Cardiac fibroblast (primary cell): Measurements from ENCODE around the gene ZNF837.

Experiments
- DNase-seq, 2 donors: peaks; one replicate each; pipeline versions ENCODE4 v3.0.0 to v3.0.0-alpha.2; 2010; ENCODE audit warnings: low read depth in 2 of 2
- H3K4me3 ChIP-seq, 2 donors: replicated peaks in 1 of 2; 1 replicate in 1 of 2; 2 replicates in 1 of 2; pipeline ENCODE4 v1.5.1; 2011; ENCODE audit warnings: low read depth in 2 of 2, low read length in 2 of 2, mild to moderate bottlenecking in 2 of 2, moderate library complexity in 1 of 2
- CTCF ChIP-seq: IDR thresholded peaks from one replicate; pipeline ENCODE4 v1.5.1; 2011; ENCODE audit warnings: low read depth, mild to moderate bottlenecking, low read length, inconsistent platforms

Gene ZNF837

GRCh38 chr19:58380662-58381459 is at the start of gene ZNF837:
ZNF837 (minus strand) TSS chr19:58381030; CDS start chr19:58369332, 11,698 bp downstream.
- peak; percentile 100 for DNase-seq
- no peak for TF ChIP-seq CTCF
- peak within 1 kb of the TSS; percentile 58 to 77 for H3K4me3 ChIP-seq

GRCh38 chr19:58429745-58430144 is 48.9 kb upstream of the ZNF837 start:
- no peak for TF ChIP-seq CTCF
- no peak overlapping the region for H3K4me3 ChIP-seq
- no peak for DNase-seq

- DNase-seq = no peak
- no peak for TF ChIP-seq CTCF
- no peak overlapping the region for H3K4me3 ChIP-seq
These were observed 47.8 kb upstream of the ZNF837 start for GRCh38 chr19:58428617-58429016.

GRCh38 chr19:58417071-58417470 is 36.2 kb upstream of the ZNF837 start:
- H3K4me3 ChIP-seq = no peak overlapping the region
- no peak for TF ChIP-seq CTCF
- DNase-seq = no peak

- no peak overlapping the region for H3K4me3 ChIP-seq
- DNase-seq = no peak
- TF ChIP-seq CTCF = no peak
These were observed 35.8 kb upstream of the ZNF837 start for GRCh38 chr19:58416604-58417003.

GRCh38 chr19:58409010-58409790 is 28.4 kb upstream of the ZNF837 start:
- peak overlapping the region; percentile 96 for H3K4me3 ChIP-seq
- peak in 1 of 2 donors; percentile 36 for DNase-seq
- no peak for TF ChIP-seq CTCF
